H9 (cell line): ENCODE data around the gene MAL. TPM values are rescaled to one million over a fixed set of nuclear protein-coding genes. Genes with fewer than 3 reads are reported as not detected.

Source experiments
- DNase-seq: peaks from one replicate; pipeline ENCODE4 v3.0.0-alpha.2; 2017
- H2AFZ ChIP-seq: one replicate; pipeline ENCODE4 v1.6.1; 2013; ENCODE audit warnings: mild to moderate bottlenecking, low read length, control low read depth, moderate library complexity
- H2AK5ac ChIP-seq: 2 replicates; pipeline ENCODE4 v1.6.1; 2013; ENCODE audit warnings: low read length, control low read depth, mixed read lengths; ENCODE audit not compliant: insufficient read length
- H2BK120ac ChIP-seq: one replicate; pipeline ENCODE4 v1.6.1; 2013; ENCODE audit warnings: low read depth, mild to moderate bottlenecking, low read length, control low read depth, inconsistent platforms; ENCODE audit not compliant: poor library complexity, severe bottlenecking
- H2BK12ac ChIP-seq: 2 replicates; pipeline ENCODE4 v1.6.1; 2013; ENCODE audit warnings: low read length, control low read depth, mixed read lengths, low read depth; ENCODE audit not compliant: insufficient read length
- H2BK15ac ChIP-seq: 2 replicates; pipeline ENCODE4 v1.6.1; 2013; ENCODE audit warnings: low read depth, low read length, control low read depth
- H2BK20ac ChIP-seq: one replicate; pipeline ENCODE4 v1.6.1; 2013; ENCODE audit warnings: low read depth, mild to moderate bottlenecking, low read length, control low read depth, inconsistent platforms; ENCODE audit not compliant: poor library complexity, severe bottlenecking
- H2BK5ac ChIP-seq: 2 replicates; pipeline ENCODE4 v1.6.1; 2013; ENCODE audit warnings: low read length, control low read depth, mixed read lengths; ENCODE audit not compliant: insufficient read length
- H3K14ac ChIP-seq: 2 replicates; pipeline ENCODE4 v1.6.1; 2013; ENCODE audit warnings: low read length, control low read depth; ENCODE audit not compliant: insufficient read depth
- H3K18ac ChIP-seq: 2 replicates; pipeline ENCODE4 v1.6.1; 2013; ENCODE audit warnings: low read depth, mild to moderate bottlenecking, mixed read lengths, low read length, control low read depth; ENCODE audit not compliant: insufficient read length
- H3K23ac ChIP-seq: 2 replicates; pipeline ENCODE4 v1.6.1; 2013; ENCODE audit warnings: low read length, control low read depth, mixed read lengths, low read depth; ENCODE audit not compliant: insufficient read length
- H3K23me2 ChIP-seq: 2 replicates; pipeline ENCODE4 v1.6.1; 2013; ENCODE audit warnings: low read depth, mild to moderate bottlenecking, mixed read lengths, low read length, control low read depth; ENCODE audit not compliant: insufficient read length, poor library complexity, severe bottlenecking
- H3K27ac ChIP-seq: 2 replicates; pipeline ENCODE4 v1.5.1; 2013; ENCODE audit warnings: low read length, control low read depth, mixed read lengths, low read depth; ENCODE audit not compliant: insufficient read length
- H3K27me3 ChIP-seq: 2 replicates; pipeline ENCODE4 v1.6.1; 2013; ENCODE audit warnings: low read length, control low read depth, inconsistent platforms; ENCODE audit not compliant: insufficient read depth
- H3K4ac ChIP-seq: 2 replicates; pipeline ENCODE4 v1.6.1; 2013; ENCODE audit warnings: low read depth, mild to moderate bottlenecking, control low read depth, inconsistent platforms, low read length, moderate library complexity
- H3K4me1 ChIP-seq: 2 replicates; pipeline ENCODE4 v1.6.1; 2013; ENCODE audit warnings: low read length, control low read depth, inconsistent platforms; ENCODE audit not compliant: insufficient read depth
- H3K4me2 ChIP-seq: 2 replicates; pipeline ENCODE4 v1.6.1; 2013; ENCODE audit warnings: low read length, control low read depth, mixed read lengths; ENCODE audit not compliant: insufficient read length, insufficient read depth
- H3K56ac ChIP-seq: 2 replicates; pipeline ENCODE4 v1.6.1; 2013; ENCODE audit warnings: low read depth, mild to moderate bottlenecking, mixed read lengths, low read length, control low read depth; ENCODE audit not compliant: insufficient read length
- H3K79me1 ChIP-seq: 2 replicates; pipeline ENCODE4 v1.6.1; 2013; ENCODE audit warnings: low read depth, mild to moderate bottlenecking, moderate library complexity, low read length, control low read depth, inconsistent platforms; ENCODE audit not compliant: insufficient read depth, poor library complexity, severe bottlenecking
- H3K79me2 ChIP-seq: 2 replicates; pipeline ENCODE4 v1.6.1; 2013; ENCODE audit warnings: low read length, control low read depth, inconsistent platforms; ENCODE audit not compliant: insufficient read depth
- H3K9ac ChIP-seq: 2 replicates; pipeline ENCODE4 v1.6.1; 2013; ENCODE audit warnings: low read length, control low read depth, mixed read lengths; ENCODE audit not compliant: insufficient read length; ENCODE audit errors: extremely low read depth
- H3K9me3 ChIP-seq: one replicate; pipeline ENCODE4 v1.6.1; 2013; ENCODE audit warnings: low read depth, low read length, inconsistent platforms; ENCODE audit not compliant: control insufficient read depth
- H3T11ph ChIP-seq: one replicate; pipeline ENCODE4 v1.6.1; 2013; ENCODE audit warnings: mild to moderate bottlenecking, low read length, control low read depth, inconsistent platforms
- H4K20me1 ChIP-seq: one replicate; pipeline ENCODE4 v1.6.1; 2013; ENCODE audit not compliant: control insufficient read depth, insufficient read length, insufficient read depth
- H4K5ac ChIP-seq: 2 replicates; pipeline ENCODE4 v1.6.1; 2013; ENCODE audit warnings: low read depth, mild to moderate bottlenecking, mixed read lengths, low read length, control low read depth; ENCODE audit not compliant: insufficient read length
- H4K8ac ChIP-seq: replicated peaks from 2 replicates; pipeline ENCODE4 v1.6.1; 2013; ENCODE audit warnings: low read length, control low read depth, mixed read lengths, low read depth; ENCODE audit not compliant: insufficient read length
- H4K91ac ChIP-seq: 2 replicates; pipeline ENCODE4 v1.6.1; 2013; ENCODE audit warnings: low read depth, mild to moderate bottlenecking, moderate library complexity, mixed read lengths, low read length, control low read depth; ENCODE audit not compliant: insufficient read length
- H3K27ac Mint-ChIP-seq, 3 experiments: 2 replicates in 2 of 3; 3 replicates in 1 of 3; pipeline ENCODE4 v1.8.0; 2020 to 2021; ENCODE audit warnings: mixed read lengths in 3 of 3, mild to moderate bottlenecking in 1 of 3, moderate library complexity in 1 of 3
- H3K27me3 Mint-ChIP-seq: 2 replicates; pipeline ENCODE4 v1.8.0; 2021; ENCODE audit warnings: low read depth, mild to moderate bottlenecking, moderate library complexity, mixed read lengths
- H3K36me3 Mint-ChIP-seq, 3 experiments: 2 replicates in 2 of 3; 3 replicates in 1 of 3; pipeline ENCODE4 v1.8.0; 2020 to 2021; ENCODE audit warnings: low read depth in 3 of 3, mixed read lengths in 3 of 3; ENCODE audit not compliant: insufficient read depth in 1 of 3
- H3K4me1 Mint-ChIP-seq, 2 experiments: 2 replicates each; pipeline ENCODE4 v1.8.0; 2020; ENCODE audit warnings: mixed read lengths in 2 of 2
- H3K4me3 Mint-ChIP-seq, 2 experiments: 2 replicates in 1 of 2; 3 replicates in 1 of 2; pipeline ENCODE4 v1.8.0; 2020 to 2021; ENCODE audit warnings: mild to moderate bottlenecking in 2 of 2, mixed read lengths in 2 of 2, moderate library complexity in 1 of 2
- H3K9me3 Mint-ChIP-seq, 2 experiments: 2 replicates in 1 of 2; 3 replicates in 1 of 2; pipeline ENCODE4 v1.8.0; 2020; ENCODE audit warnings: mild to moderate bottlenecking in 2 of 2, mixed read lengths in 2 of 2, moderate library complexity in 1 of 2
- CTCF ChIP-seq: fragments of 200-600 bp; sonication (generic); conservative IDR thresholded peaks from 3 replicates; pipeline ENCODE4 v1.8.0; 2021; ENCODE audit warnings: antibody characterized with exemption, mild to moderate bottlenecking
- WGBS: extraction: QIAGEN DNeasy Blood & Tissue Kit; methylation state at CpG from one replicate; pipeline ENCODE4 v1.1.7; 2013; ENCODE audit warnings: missing lambda C conversion rate, low lambda C conversion rate, mixed read lengths; ENCODE audit not compliant: insufficient read length; ENCODE audit errors: extremely low coverage; 5-methylcytosine and 5-hydroxymethylcytosine counted together
- total RNA-seq: library from RNA; stranded (reverse); gene quantifications from 2 replicates; pipeline ENCODE4 v1.2.1, GENCODE V29; 2021

MAL gene
- total RNA-seq, 1 experiment from 2014 or later = not detected

- WGBS = no CpG with 5 or more reads among the region's 7 CpGs
- Histone ChIP-seq H2AFZ (no peak overlapping the region), H3K23ac (no peak overlapping the region), H3K23me2 (no peaks in the 10 kb centered on the region), H2AK5ac (no peak overlapping the region), H3K14ac (no peak overlapping the region), H3K9ac (no peak overlapping the region), H3K79me2 (no peaks in the 10 kb centered on the region), H4K8ac (no peak overlapping the region), H3K9me3 (no peaks in the 10 kb centered on the region), H3K18ac (no peak overlapping the region), H3K27me3 (no peaks in the 10 kb centered on the region), H3T11ph (no peak overlapping the region), H4K20me1 (no peaks in the 10 kb centered on the region), H3K56ac (no peak overlapping the region), H2BK120ac (no peak overlapping the region), H3K79me1 (no peaks in the 10 kb centered on the region), H4K5ac (no peak overlapping the region), H3K4me1 (no peaks in the 10 kb centered on the region), H2BK15ac (no peak overlapping the region), H2BK5ac (no peak overlapping the region), H3K27ac (no peak overlapping the region), H3K4ac (no peak overlapping the region), H2BK12ac (no peak overlapping the region), H2BK20ac (no peak overlapping the region), H4K91ac (no peak overlapping the region), H3K4me2 (no peak overlapping the region)
- no peak for DNase-seq
- H3K27ac Mint-ChIP-seq = no peak overlapping the region
- peaks cover 7 to 22% of the 10 kb centered on the region in 2 experiments for H3K4me1 Mint-ChIP-seq
- H3K9me3 Mint-ChIP-seq = peaks cover 8 to 17% of the 10 kb centered on the region in 2 experiments; a peak in 4 of 5 replicates
- H3K36me3 Mint-ChIP-seq = no peaks in the 10 kb centered on the region
- H3K27me3 Mint-ChIP-seq = peaks cover 50% of the 10 kb centered on the region
- TF ChIP-seq CTCF = no peak; the same call in 2 of the 3 replicates
- H3K4me3 Mint-ChIP-seq = no peak overlapping the region
Observed at GRCh38 chr2:95042472-95043271, 17.2 kb downstream of the MAL start.
